Loucy (cell line): ENCODE results near the gene SPRR1B.

ENCODE experiments used
- EZH2phosphoT487 ChIP-seq: fragments of 200-600 bp; IDR thresholded peaks from 2 replicates; pipeline ENCODE4 v1.6.1; 2018; ENCODE audit warnings: antibody characterized with exemption, mild to moderate bottlenecking, moderate library complexity, borderline replicate concordance
- TF ChIP-seq, protein P1 (sequence below): fragments of 200-600 bp; sonication (generic); conservative IDR thresholded peaks from 2 replicates; pipeline ENCODE4 v1.5.1; 2014; ENCODE audit warnings: mild to moderate bottlenecking, antibody characterized with exemption, low read length

DNA sequence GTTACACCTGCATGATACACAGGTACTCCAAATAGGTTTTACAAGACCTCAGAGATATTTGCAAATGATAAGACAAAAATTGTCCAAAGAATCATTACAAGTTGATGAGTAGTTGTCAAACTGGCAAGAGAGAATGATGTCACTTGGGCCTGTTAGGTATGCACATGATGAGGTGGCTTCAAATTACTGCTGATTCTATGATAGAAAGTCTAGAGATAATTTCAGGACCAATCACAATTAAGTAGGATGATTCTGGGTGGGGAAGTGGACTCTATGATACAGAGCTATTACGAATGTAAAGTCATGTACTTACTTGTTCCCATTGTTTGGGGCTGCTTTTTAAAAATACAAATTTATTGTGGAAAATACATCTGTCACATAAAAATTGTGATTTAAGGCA lies 5.2 kb upstream of the SPRR1B start:
- TF ChIP-seq, protein P1, sequence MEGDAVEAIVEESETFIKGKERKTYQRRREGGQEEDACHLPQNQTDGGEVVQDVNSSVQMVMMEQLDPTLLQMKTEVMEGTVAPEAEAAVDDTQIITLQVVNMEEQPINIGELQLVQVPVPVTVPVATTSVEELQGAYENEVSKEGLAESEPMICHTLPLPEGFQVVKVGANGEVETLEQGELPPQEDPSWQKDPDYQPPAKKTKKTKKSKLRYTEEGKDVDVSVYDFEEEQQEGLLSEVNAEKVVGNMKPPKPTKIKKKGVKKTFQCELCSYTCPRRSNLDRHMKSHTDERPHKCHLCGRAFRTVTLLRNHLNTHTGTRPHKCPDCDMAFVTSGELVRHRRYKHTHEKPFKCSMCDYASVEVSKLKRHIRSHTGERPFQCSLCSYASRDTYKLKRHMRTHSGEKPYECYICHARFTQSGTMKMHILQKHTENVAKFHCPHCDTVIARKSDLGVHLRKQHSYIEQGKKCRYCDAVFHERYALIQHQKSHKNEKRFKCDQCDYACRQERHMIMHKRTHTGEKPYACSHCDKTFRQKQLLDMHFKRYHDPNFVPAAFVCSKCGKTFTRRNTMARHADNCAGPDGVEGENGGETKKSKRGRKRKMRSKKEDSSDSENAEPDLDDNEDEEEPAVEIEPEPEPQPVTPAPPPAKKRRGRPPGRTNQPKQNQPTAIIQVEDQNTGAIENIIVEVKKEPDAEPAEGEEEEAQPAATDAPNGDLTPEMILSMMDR = no peak
- no peak for TF ChIP-seq EZH2phosphoT487
